Measurements from ENCODE around the gene AMZ1.
A peak's percentile ranks its signal among the peaks of the same experiment; 100 is the strongest.

GRCh38 chr7:2680792-2681490 lies 7.1 kb upstream of the AMZ1 start:
- peak in 2 of 3 donors; percentile 39 to 49 for TF ChIP-seq POLR2AphosphoS5 (IDR thresholded peaks at IDR 0.05)
- TF ChIP-seq CTCF (IDR thresholded peaks at IDR 0.05 in 8 of 11, conservative IDR thresholded peaks at IDR 0.05 in 3 of 11): peak; percentile 30 to 84 (median 69)
- no peak for TF ChIP-seq POLR2A (IDR thresholded peaks at IDR 0.05)

Data from spleen (tissue), 7 donors.